GM23338 (cell line): ENCODE data around the gene HSD11B1L. TPM values are rescaled to one million over a fixed set of nuclear protein-coding genes. Genes with fewer than 3 reads are reported as not detected.

Experiments used
- ATAC-seq: fragments of 200-7000 bp; cut with Tn5 transposase; 3 replicates; pipeline ENCODE4 v1.9.1; 2020
- DNase-seq: peaks from one replicate; pipeline ENCODE4 v3.0.0-alpha.2; 2015; ENCODE audit warnings: low spot score
- H2AFZ ChIP-seq: fragments of 200-600 bp; sonication (generic); 2 replicates; pipeline ENCODE4 v1.8.0; 2016; ENCODE audit warnings: antibody characterized with exemption, mild to moderate bottlenecking, moderate library complexity
- H3F3A ChIP-seq: fragments of 200-600 bp; sonication (generic); replicated peaks from 2 replicates; pipeline ENCODE4 v1.8.0; 2017; ENCODE audit warnings: antibody characterized with exemption, mixed run types, low read depth
- H3K27ac ChIP-seq: fragments of 200-600 bp; sonication (generic); 2 replicates; pipeline ENCODE4 v1.6.1; 2016; ENCODE audit warnings: low read depth
- H3K27me3 ChIP-seq: fragments of 200-600 bp; sonication (generic); 2 replicates; pipeline ENCODE4 v1.8.0; 2016; ENCODE audit warnings: mild to moderate bottlenecking, mixed run types, moderate library complexity; ENCODE audit not compliant: insufficient read depth
- H3K36me3 ChIP-seq: fragments of 200-600 bp; sonication (generic); 2 replicates; pipeline ENCODE4 v1.8.0; 2016; ENCODE audit warnings: mild to moderate bottlenecking; ENCODE audit not compliant: insufficient read depth
- H3K4me1 ChIP-seq: fragments of 200-600 bp; sonication (generic); 2 replicates; pipeline ENCODE4 v1.8.0; 2016; ENCODE audit warnings: mild to moderate bottlenecking, moderate library complexity; ENCODE audit not compliant: insufficient read depth
- H3K4me2 ChIP-seq: fragments of 200-600 bp; sonication (generic); 2 replicates; pipeline ENCODE4 v1.7.1; 2017; ENCODE audit warnings: mixed run types
- H3K4me3 ChIP-seq: fragments of 200-600 bp; sonication (generic); 2 replicates; pipeline ENCODE4 v1.6.1; 2016; ENCODE audit warnings: mixed run types
- H3K79me2 ChIP-seq: fragments of 200-600 bp; sonication (generic); replicated peaks from 2 replicates; pipeline ENCODE4 v1.8.0; 2017; ENCODE audit warnings: mild to moderate bottlenecking; ENCODE audit not compliant: insufficient read depth
- H3K9me2 ChIP-seq: fragments of 200-600 bp; sonication (generic); 2 replicates; pipeline ENCODE4 v1.8.0; 2017; ENCODE audit not compliant: insufficient read depth
- H4K20me1 ChIP-seq: fragments of 200-600 bp; sonication (generic); replicated peaks from 2 replicates; pipeline ENCODE4 v1.8.0; 2017; ENCODE audit warnings: mild to moderate bottlenecking; ENCODE audit not compliant: insufficient read depth
- H3K27ac Mint-ChIP-seq: 2 replicates; pipeline ENCODE4 v1.8.0; 2020; ENCODE audit warnings: inconsistent platforms, mild to moderate bottlenecking, moderate library complexity, mixed read lengths
- H3K27me3 Mint-ChIP-seq: 3 replicates; pipeline ENCODE4 v1.8.0; 2022; ENCODE audit warnings: low read depth, mild to moderate bottlenecking, moderate library complexity, mixed read lengths, inconsistent platforms; ENCODE audit not compliant: insufficient read depth, poor library complexity
- H3K36me3 Mint-ChIP-seq: 3 replicates; pipeline ENCODE4 v1.8.0; 2021; ENCODE audit warnings: low read depth, mild to moderate bottlenecking, inconsistent platforms, moderate library complexity, mixed read lengths
- H3K4me1 Mint-ChIP-seq: 3 replicates; pipeline ENCODE4 v1.8.0; 2020; ENCODE audit warnings: mild to moderate bottlenecking, inconsistent platforms, mixed read lengths
- H3K4me3 Mint-ChIP-seq: 3 replicates; pipeline ENCODE4 v1.8.0; 2021; ENCODE audit warnings: moderate library complexity, mild to moderate bottlenecking, inconsistent platforms, mixed read lengths
- H3K9me3 Mint-ChIP-seq: 3 replicates; pipeline ENCODE4 v1.8.0; 2020; ENCODE audit warnings: moderate library complexity, mild to moderate bottlenecking, inconsistent platforms, mixed read lengths
- CREB1 ChIP-seq: fragments of 250-450 bp; sonication (Bioruptor Pico); IDR thresholded peaks from 2 replicates; pipeline ENCODE4 v1.5.0; 2020; ENCODE audit warnings: low read depth, mild to moderate bottlenecking, moderate library complexity
- EZH2 ChIP-seq: fragments of 200-600 bp; sonication (generic); IDR thresholded peaks from one replicate; pipeline ENCODE4 v1.8.0; 2017; ENCODE audit warnings: antibody characterized with exemption, mild to moderate bottlenecking, low read depth; ENCODE audit not compliant: unreplicated experiment
- EZH2phosphoT487 ChIP-seq: fragments of 200-600 bp; sonication (generic); IDR thresholded peaks from one replicate; pipeline ENCODE4 v1.8.1; 2018; ENCODE audit warnings: antibody characterized with exemption; ENCODE audit not compliant: unreplicated experiment
- JUNB ChIP-seq: IDR thresholded peaks from one replicate; pipeline ENCODE4 v1.6.1; 2016; ENCODE audit warnings: antibody characterized with exemption; ENCODE audit not compliant: unreplicated experiment
- NANOG ChIP-seq: IDR thresholded peaks from 2 replicates; pipeline ENCODE4 v1.6.1; 2016; ENCODE audit warnings: antibody characterized with exemption, borderline replicate concordance
- POLR2AphosphoS5 ChIP-seq: IDR thresholded peaks from 2 replicates; pipeline ENCODE4 v1.6.1; 2016; ENCODE audit warnings: antibody characterized with exemption, low read depth
- STAT1 ChIP-seq: IDR thresholded peaks from one replicate; pipeline ENCODE4 v1.6.1; 2016; ENCODE audit warnings: antibody characterized with exemption; ENCODE audit not compliant: unreplicated experiment
- ZNF114 ChIP-seq: fragments of 250-450 bp; sonication (Bioruptor Pico); IDR thresholded peaks from 2 replicates; pipeline ENCODE4 v1.5.0; 2020; ENCODE audit warnings: mild to moderate bottlenecking, moderate library complexity
- ZNF331 ChIP-seq: fragments of 250-450 bp; sonication (Bioruptor Pico); IDR thresholded peaks from 2 replicates; pipeline ENCODE4 v1.5.0; 2020; ENCODE audit warnings: low read depth, mild to moderate bottlenecking, moderate library complexity
- polyA plus RNA-seq: library from polyadenylated mRNA; unstranded; fragments of >200 nt; fragmentation: Nextera tagmentation; extraction: Ambion mirVana; gene quantifications from 2 replicates; pipeline ENCODE4 v1.2.1, GENCODE V29; 2016
- total RNA-seq: library from RNA; depleted of rRNA; stranded (reverse); fragments of >200 nt; shearing (Covaris generic); gene quantifications from 2 replicates; pipeline ENCODE4 v1.2.3, GENCODE V29; 2014
- TF ChIP-seq, protein P1 (sequence below), 2 experiments: fragments of 200-600 bp in 1 of 2; sonication (generic) in 1 of 2; conservative IDR thresholded peaks; 2 replicates each; pipeline versions ENCODE4 v1.5.1 to v1.6.1; 2016 to 2017; ENCODE audit warnings: antibody characterized with exemption in 2 of 2, low read depth in 2 of 2, mild to moderate bottlenecking in 2 of 2, moderate library complexity in 1 of 2
- TF ChIP-seq, protein P2 (sequence below): IDR thresholded peaks from one replicate; pipeline ENCODE4 v1.6.1; 2018; ENCODE audit warnings: antibody characterized with exemption; ENCODE audit not compliant: unreplicated experiment
- TF ChIP-seq, protein P3 (sequence below): fragments of 250-450 bp; sonication (Bioruptor Pico); IDR thresholded peaks from 2 replicates; pipeline ENCODE4 v1.5.0; 2020; ENCODE audit warnings: mild to moderate bottlenecking, moderate library complexity

The HSD11B1L gene
- total and polyA plus RNA-seq, 2 experiments from 2014 or later = 12.9 to 18.4 TPM

DNA sequence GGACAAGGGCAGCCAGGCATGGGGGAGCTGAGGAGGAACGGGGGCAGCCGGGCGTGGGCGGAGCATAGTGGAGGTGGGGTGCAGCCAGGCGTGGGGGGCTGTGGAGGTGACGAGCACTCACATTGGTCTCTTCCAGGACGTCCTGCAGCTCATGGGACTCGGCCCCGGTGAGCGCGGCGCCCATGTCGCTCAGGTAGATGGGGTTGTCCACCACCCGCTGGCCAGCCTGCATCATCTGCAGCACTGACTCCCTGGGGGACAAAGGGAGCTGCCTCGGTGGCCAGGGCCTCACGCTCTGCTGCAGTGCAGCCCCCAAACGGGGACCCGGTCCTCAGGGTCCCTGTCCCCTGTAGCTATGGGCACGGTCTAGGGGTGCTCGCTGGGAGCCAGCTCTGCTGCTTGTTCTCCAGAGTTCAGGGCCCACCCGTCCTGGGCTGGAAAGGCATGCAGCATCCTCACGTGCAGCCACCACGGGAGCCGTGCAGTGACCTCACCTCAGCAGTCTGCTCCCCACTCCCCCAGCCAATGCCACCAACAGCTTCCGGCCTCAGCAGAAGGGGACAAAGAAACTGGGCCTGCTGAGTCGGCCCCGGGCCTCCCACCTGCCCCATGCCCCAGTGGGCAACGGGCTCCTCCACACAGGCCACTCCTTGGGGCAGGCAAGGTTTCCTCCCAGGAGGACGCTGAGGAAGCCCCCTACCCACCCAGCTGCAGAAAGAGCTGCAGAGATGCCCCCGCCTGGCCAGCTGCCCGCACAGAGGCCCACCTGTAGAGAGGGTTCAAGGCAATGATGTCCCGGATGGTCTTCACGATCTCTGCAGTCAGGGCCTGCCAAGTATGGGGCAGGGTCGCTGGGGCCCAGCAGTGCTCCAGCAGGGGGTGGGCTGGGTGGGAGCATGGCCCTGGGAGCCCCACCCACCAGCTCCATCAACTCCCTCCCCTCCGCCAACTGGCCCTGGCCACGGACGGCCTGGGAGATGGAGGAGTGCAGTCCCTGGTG lies 27.0 kb downstream of the HSD11B1L start (continued):
- TF ChIP-seq, protein P1, sequence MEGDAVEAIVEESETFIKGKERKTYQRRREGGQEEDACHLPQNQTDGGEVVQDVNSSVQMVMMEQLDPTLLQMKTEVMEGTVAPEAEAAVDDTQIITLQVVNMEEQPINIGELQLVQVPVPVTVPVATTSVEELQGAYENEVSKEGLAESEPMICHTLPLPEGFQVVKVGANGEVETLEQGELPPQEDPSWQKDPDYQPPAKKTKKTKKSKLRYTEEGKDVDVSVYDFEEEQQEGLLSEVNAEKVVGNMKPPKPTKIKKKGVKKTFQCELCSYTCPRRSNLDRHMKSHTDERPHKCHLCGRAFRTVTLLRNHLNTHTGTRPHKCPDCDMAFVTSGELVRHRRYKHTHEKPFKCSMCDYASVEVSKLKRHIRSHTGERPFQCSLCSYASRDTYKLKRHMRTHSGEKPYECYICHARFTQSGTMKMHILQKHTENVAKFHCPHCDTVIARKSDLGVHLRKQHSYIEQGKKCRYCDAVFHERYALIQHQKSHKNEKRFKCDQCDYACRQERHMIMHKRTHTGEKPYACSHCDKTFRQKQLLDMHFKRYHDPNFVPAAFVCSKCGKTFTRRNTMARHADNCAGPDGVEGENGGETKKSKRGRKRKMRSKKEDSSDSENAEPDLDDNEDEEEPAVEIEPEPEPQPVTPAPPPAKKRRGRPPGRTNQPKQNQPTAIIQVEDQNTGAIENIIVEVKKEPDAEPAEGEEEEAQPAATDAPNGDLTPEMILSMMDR (conservative IDR thresholded peaks at IDR 0.05; ENCODE audit: low read depth in 2 of 2) = no peak
- TF ChIP-seq CREB1 (CRISPR knock-in tag) = no peak
- no peak for TF ChIP-seq ZNF331 (CRISPR knock-in tag)
- TF ChIP-seq, protein P2, sequence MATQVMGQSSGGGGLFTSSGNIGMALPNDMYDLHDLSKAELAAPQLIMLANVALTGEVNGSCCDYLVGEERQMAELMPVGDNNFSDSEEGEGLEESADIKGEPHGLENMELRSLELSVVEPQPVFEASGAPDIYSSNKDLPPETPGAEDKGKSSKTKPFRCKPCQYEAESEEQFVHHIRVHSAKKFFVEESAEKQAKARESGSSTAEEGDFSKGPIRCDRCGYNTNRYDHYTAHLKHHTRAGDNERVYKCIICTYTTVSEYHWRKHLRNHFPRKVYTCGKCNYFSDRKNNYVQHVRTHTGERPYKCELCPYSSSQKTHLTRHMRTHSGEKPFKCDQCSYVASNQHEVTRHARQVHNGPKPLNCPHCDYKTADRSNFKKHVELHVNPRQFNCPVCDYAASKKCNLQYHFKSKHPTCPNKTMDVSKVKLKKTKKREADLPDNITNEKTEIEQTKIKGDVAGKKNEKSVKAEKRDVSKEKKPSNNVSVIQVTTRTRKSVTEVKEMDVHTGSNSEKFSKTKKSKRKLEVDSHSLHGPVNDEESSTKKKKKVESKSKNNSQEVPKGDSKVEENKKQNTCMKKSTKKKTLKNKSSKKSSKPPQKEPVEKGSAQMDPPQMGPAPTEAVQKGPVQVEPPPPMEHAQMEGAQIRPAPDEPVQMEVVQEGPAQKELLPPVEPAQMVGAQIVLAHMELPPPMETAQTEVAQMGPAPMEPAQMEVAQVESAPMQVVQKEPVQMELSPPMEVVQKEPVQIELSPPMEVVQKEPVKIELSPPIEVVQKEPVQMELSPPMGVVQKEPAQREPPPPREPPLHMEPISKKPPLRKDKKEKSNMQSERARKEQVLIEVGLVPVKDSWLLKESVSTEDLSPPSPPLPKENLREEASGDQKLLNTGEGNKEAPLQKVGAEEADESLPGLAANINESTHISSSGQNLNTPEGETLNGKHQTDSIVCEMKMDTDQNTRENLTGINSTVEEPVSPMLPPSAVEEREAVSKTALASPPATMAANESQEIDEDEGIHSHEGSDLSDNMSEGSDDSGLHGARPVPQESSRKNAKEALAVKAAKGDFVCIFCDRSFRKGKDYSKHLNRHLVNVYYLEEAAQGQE = no peak
- no peak for TF ChIP-seq EZH2phosphoT487
- TF ChIP-seq NANOG = no peak
- no peak for TF ChIP-seq ZNF114
- TF ChIP-seq POLR2AphosphoS5 = no peak
- TF ChIP-seq STAT1 = no peak
- no peak for TF ChIP-seq EZH2

GRCh38 chr19:5711025-5711424 lies 30.2 kb downstream of the HSD11B1L start:
- DNase-seq = no peak
- TF ChIP-seq CREB1 (CRISPR knock-in tag) (no peak), ZNF114 (no peak), STAT1 (no peak), JUNB (no peak), ZNF331 (CRISPR knock-in tag) (no peak)
- TF ChIP-seq, protein P3, sequence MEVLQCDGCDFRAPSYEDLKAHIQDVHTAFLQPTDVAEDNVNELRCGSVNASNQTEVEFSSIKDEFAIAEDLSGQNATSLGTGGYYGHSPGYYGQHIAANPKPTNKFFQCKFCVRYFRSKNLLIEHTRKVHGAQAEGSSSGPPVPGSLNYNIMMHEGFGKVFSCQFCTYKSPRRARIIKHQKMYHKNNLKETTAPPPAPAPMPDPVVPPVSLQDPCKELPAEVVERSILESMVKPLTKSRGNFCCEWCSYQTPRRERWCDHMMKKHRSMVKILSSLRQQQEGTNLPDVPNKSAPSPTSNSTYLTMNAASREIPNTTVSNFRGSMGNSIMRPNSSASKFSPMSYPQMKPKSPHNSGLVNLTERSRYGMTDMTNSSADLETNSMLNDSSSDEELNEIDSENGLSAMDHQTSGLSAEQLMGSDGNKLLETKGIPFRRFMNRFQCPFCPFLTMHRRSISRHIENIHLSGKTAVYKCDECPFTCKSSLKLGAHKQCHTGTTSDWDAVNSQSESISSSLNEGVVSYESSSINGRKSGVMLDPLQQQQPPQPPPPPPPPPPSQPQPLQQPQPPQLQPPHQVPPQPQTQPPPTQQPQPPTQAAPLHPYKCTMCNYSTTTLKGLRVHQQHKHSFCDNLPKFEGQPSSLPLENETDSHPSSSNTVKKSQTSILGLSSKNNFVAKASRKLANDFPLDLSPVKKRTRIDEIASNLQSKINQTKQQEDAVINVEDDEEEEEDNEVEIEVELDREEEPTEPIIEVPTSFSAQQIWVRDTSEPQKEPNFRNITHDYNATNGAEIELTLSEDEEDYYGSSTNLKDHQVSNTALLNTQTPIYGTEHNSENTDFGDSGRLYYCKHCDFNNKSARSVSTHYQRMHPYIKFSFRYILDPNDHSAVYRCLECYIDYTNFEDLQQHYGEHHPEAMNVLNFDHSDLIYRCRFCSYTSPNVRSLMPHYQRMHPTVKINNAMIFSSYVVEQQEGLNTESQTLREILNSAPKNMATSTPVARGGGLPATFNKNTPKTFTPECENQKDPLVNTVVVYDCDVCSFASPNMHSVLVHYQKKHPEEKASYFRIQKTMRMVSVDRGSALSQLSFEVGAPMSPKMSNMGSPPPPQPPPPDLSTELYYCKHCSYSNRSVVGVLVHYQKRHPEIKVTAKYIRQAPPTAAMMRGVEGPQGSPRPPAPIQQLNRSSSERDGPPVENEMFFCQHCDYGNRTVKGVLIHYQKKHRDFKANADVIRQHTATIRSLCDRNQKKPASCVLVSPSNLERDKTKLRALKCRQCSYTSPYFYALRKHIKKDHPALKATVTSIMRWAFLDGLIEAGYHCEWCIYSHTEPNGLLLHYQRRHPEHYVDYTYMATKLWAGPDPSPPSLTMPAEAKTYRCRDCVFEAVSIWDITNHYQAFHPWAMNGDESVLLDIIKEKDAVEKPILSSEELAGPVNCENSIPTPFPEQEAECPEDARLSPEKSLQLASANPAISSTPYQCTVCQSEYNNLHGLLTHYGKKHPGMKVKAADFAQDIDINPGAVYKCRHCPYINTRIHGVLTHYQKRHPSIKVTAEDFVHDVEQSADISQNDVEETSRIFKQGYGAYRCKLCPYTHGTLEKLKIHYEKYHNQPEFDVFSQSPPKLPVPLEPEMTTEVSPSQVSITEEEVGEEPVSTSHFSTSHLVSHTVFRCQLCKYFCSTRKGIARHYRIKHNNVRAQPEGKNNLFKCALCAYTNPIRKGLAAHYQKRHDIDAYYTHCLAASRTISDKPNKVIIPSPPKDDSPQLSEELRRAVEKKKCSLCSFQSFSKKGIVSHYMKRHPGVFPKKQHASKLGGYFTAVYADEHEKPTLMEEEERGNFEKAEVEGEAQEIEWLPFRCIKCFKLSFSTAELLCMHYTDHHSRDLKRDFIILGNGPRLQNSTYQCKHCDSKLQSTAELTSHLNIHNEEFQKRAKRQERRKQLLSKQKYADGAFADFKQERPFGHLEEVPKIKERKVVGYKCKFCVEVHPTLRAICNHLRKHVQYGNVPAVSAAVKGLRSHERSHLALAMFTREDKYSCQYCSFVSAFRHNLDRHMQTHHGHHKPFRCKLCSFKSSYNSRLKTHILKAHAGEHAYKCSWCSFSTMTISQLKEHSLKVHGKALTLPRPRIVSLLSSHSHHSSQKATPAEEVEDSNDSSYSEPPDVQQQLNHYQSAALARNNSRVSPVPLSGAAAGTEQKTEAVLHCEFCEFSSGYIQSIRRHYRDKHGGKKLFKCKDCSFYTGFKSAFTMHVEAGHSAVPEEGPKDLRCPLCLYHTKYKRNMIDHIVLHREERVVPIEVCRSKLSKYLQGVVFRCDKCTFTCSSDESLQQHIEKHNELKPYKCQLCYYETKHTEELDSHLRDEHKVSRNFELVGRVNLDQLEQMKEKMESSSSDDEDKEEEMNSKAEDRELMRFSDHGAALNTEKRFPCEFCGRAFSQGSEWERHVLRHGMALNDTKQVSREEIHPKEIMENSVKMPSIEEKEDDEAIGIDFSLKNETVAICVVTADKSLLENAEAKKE (CRISPR knock-in tag) = no peak

More at GRCh38 chr19:5711025-5711424, 30.2 kb downstream of the HSD11B1L start:
- no peaks in the 10 kb centered on the region for H3K4me1 ChIP-seq
- Mint-ChIP-seq H3K4me1 (no peaks in the 10 kb centered on the region; the same call in 2 of the 3 replicates), H3K36me3 (peaks cover 80% of the 10 kb centered on the region), H3K27ac (no peak overlapping the region), H3K27me3 (peaks cover 5% of the 10 kb centered on the region), H3K9me3 (no peaks in the 10 kb centered on the region), H3K4me3 (no peak overlapping the region)
- H3K27me3 ChIP-seq = no peaks in the 10 kb centered on the region
- no peaks in the 10 kb centered on the region for H3K9me2 ChIP-seq
- H3F3A ChIP-seq = peaks cover 2% of the 10 kb centered on the region; the same call in 1 of the 2 replicates
- peaks cover 19% of the 10 kb centered on the region for H3K79me2 ChIP-seq
- H3K36me3 ChIP-seq = peaks cover 21% of the 10 kb centered on the region
- H3K4me2 ChIP-seq = no peak overlapping the region
- ATAC-seq = no peak
- peaks cover 7% of the 10 kb centered on the region for H4K20me1 ChIP-seq
- no peak overlapping the region for H2AFZ ChIP-seq
- H3K27ac ChIP-seq = no peak overlapping the region
- no peak overlapping the region for H3K4me3 ChIP-seq
